WTC11 (cell line): ENCODE data around the gene TPRX2. TPM values are rescaled to one million over a fixed set of nuclear protein-coding genes. Genes with fewer than 3 reads are reported as not detected.
A peak's percentile ranks its signal among the peaks of the same experiment; 100 is the strongest.
"Not testable (repeated sequence)": the region's sequence is repeated elsewhere in the genome, so short reads cannot be mapped to it uniquely, and the experiment has no call there.

Experiments
- ATAC-seq: fragments of 200-7000 bp; cut with Tn5 transposase; 2 replicates; pipeline ENCODE4 v1.10.0; 2021; ENCODE audit warnings: mild to moderate bottlenecking, moderate library complexity
- CTCF ChIA-PET: fragments of 300-600 bp; sonication (Branson Sonifier 250); formaldehyde crosslinking; loops from one replicate; lab custom pipeline; 2021; ENCODE audit warnings: antibody characterized with exemption; lab: Charles Lee
- POLR2A ChIA-PET: fragments of 350-600 bp; sonication (Branson Sonifier 250); formaldehyde crosslinking; loops from one replicate; lab custom pipeline; 2021; ENCODE audit warnings: antibody characterized with exemption; lab: Charles Lee
- DNase-seq: peaks from one replicate; pipeline ENCODE4 v3.0.0; 2021; ENCODE audit warnings: low spot score
- H3K27ac Mint-ChIP-seq: 2 replicates; pipeline ENCODE4 v1.8.0; 2021; ENCODE audit warnings: mixed read lengths
- H3K27me3 Mint-ChIP-seq: 2 replicates; pipeline ENCODE4 v1.8.0; 2021; ENCODE audit warnings: low read depth, mild to moderate bottlenecking, moderate library complexity, mixed read lengths
- H3K36me3 Mint-ChIP-seq: 2 replicates; pipeline ENCODE4 v1.8.0; 2021; ENCODE audit warnings: mixed read lengths
- H3K4me1 Mint-ChIP-seq: 2 replicates; pipeline ENCODE4 v1.8.0; 2022; ENCODE audit warnings: mixed read lengths
- H3K4me3 Mint-ChIP-seq: 2 replicates; pipeline ENCODE4 v1.8.0; 2021; ENCODE audit warnings: mild to moderate bottlenecking, moderate library complexity, mixed read lengths
- H3K9me3 Mint-ChIP-seq: 2 replicates; pipeline ENCODE4 v1.8.0; 2021; ENCODE audit warnings: mixed read lengths
- ARID4B ChIP-seq: sonication (generic); formaldehyde crosslinking; IDR thresholded peaks from 2 replicates; pipeline ENCODE4 v1.8.0; 2023; ENCODE audit warnings: missing genetic modification reagents, mild to moderate bottlenecking, borderline replicate concordance
- CBFB ChIP-seq: sonication (generic); formaldehyde crosslinking; IDR thresholded peaks from 2 replicates; pipeline ENCODE4 v1.8.1; 2022; ENCODE audit warnings: mild to moderate bottlenecking, low read depth, missing genetic modification reagents
- CREM ChIP-seq: sonication (generic); formaldehyde crosslinking; IDR thresholded peaks from 2 replicates; pipeline ENCODE4 v1.8.1; 2022; ENCODE audit warnings: mild to moderate bottlenecking, missing genetic modification reagents, moderate library complexity
- E2F5 ChIP-seq: sonication (generic); formaldehyde crosslinking; IDR thresholded peaks from 2 replicates; pipeline ENCODE4 v1.8.1; 2022; ENCODE audit warnings: mild to moderate bottlenecking, moderate library complexity, missing genetic modification reagents
- GTF2I ChIP-seq: fragments of 250-450 bp; sonication (Bioruptor Pico); conservative IDR thresholded peaks from 2 replicates; pipeline ENCODE4 v1.4.0; 2021; ENCODE audit warnings: mild to moderate bottlenecking
- HMGA2 ChIP-seq: fragments of 250-450 bp; sonication (Bioruptor Pico); IDR thresholded peaks from 2 replicates; pipeline ENCODE4 v1.4.0; 2021; ENCODE audit warnings: mild to moderate bottlenecking, moderate library complexity
- IRF1 ChIP-seq: sonication (generic); formaldehyde crosslinking; IDR thresholded peaks from 2 replicates; pipeline ENCODE4 v1.8.0; 2023; ENCODE audit warnings: missing genetic modification reagents
- MAX ChIP-seq: sonication (generic); formaldehyde crosslinking; IDR thresholded peaks from 2 replicates; pipeline ENCODE4 v1.8.0; 2022; ENCODE audit warnings: mild to moderate bottlenecking, missing genetic modification reagents
- MXD4 ChIP-seq: fragments of 250-450 bp; sonication (Bioruptor Pico); IDR thresholded peaks from 2 replicates; pipeline ENCODE4 v1.8.0; 2021; ENCODE audit warnings: mild to moderate bottlenecking, moderate library complexity, borderline replicate concordance
- RORB ChIP-seq: fragments of 250-450 bp; sonication (Bioruptor Pico); IDR thresholded peaks from 2 replicates; pipeline ENCODE4 v1.9.0; 2021; ENCODE audit warnings: mild to moderate bottlenecking
- TCF7 ChIP-seq: sonication (generic); formaldehyde crosslinking; IDR thresholded peaks from 2 replicates; pipeline ENCODE4 v1.8.0; 2022; ENCODE audit warnings: mild to moderate bottlenecking, low read depth, missing genetic modification reagents, moderate library complexity
- USF1 ChIP-seq: sonication (generic); formaldehyde crosslinking; IDR thresholded peaks from 2 replicates; pipeline ENCODE4 v1.8.0; 2022; ENCODE audit warnings: mild to moderate bottlenecking, missing genetic modification reagents
- total RNA-seq: library from RNA; stranded (reverse); gene quantifications from 3 replicates; pipeline ENCODE4 v1.2.3, GENCODE V29; 2021
- TF ChIP-seq, protein P1 (sequence below): sonication (generic); formaldehyde crosslinking; IDR thresholded peaks from 2 replicates; pipeline ENCODE4 v1.8.1; 2023; ENCODE audit warnings: mild to moderate bottlenecking, missing genetic modification reagents
- TF ChIP-seq, protein P2 (sequence below): sonication (generic); formaldehyde crosslinking; IDR thresholded peaks from 2 replicates; pipeline ENCODE4 v1.8.1; 2022; ENCODE audit warnings: missing genetic modification reagents, borderline replicate concordance
- TF ChIP-seq, protein P3 (sequence below): sonication (generic); formaldehyde crosslinking; IDR thresholded peaks from 2 replicates; pipeline ENCODE4 v1.8.1; 2023; ENCODE audit warnings: mild to moderate bottlenecking, missing genetic modification reagents, moderate library complexity

Gene TPRX2
- total RNA-seq, 1 experiment from 2014 or later: not detected

GRCh38 chr19:47816270-47816669, 42.8 kb upstream of the TPRX2 start:
- not testable (repeated sequence) for ATAC-seq, H3K27me3 Mint-ChIP-seq
- CTCF ChIA-PET: interaction anchor here (0.5 to 2.3 kb wide), 2 partner anchors 23 to 33 kb away, joined by 3 to 15 read pairs; no protein-coding TSS in a partner anchor

DNA sequence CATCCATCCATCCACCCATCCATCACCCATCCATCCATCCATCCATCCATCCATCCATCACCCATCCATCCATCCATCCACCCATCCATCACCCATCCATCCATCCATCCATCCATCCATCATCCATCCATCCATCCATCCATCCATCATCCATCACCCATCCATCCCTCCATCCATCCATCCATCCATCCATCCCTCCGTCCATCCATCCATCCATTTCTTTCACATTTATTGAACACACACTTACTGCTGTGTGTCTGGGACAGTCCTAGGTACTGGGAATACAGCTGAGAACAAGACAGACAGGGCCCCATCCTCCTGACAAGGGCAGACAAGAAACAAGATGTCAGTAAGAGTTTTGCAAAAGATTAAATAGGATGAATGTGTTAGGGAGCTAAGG, 40.8 kb upstream of the TPRX2 start:
- POLR2A ChIA-PET, H3K9me3 Mint-ChIP-seq, ATAC-seq, DNase-seq, H3K27me3 Mint-ChIP-seq, H3K4me3 Mint-ChIP-seq, H3K36me3 Mint-ChIP-seq, H3K27ac Mint-ChIP-seq: not testable (repeated sequence)
- CTCF ChIA-PET: interaction anchor here (1.1 to 2.3 kb wide), 2 partner anchors 10 to 32 kb away, joined by 3 to 15 read pairs; no protein-coding TSS in a partner anchor
- H3K4me1 Mint-ChIP-seq: peaks cover 38% of the 10 kb centered on the region

More at GRCh38 chr19:47816270-47816669, 42.8 kb upstream of the TPRX2 start:
- not testable (repeated sequence) for H3K4me3 Mint-ChIP-seq, H3K27ac Mint-ChIP-seq, H3K36me3 Mint-ChIP-seq, H3K9me3 Mint-ChIP-seq, DNase-seq
- H3K4me1 Mint-ChIP-seq: peaks cover 26% of the 10 kb centered on the region
- TF ChIP-seq GTF2I (CRISPR knock-in tag): peak; percentile 77; the same call in 1 of the 2 replicates
- POLR2A ChIA-PET: interaction anchor here (0.7 kb wide), 1 partner anchor 536 kb away, joined by 3 read pairs; no protein-coding TSS in a partner anchor

GRCh38 chr19:47819858-47820257, 39.2 kb upstream of the TPRX2 start:
- Mint-ChIP-seq H3K36me3 (0 out of 2 replicates have a peak, but pooled peaks cover 2% of the 10 kb centered on the region), H3K4me1 (peaks cover 34% of the 10 kb centered on the region), H3K9me3 (peaks cover 4% of the 10 kb centered on the region; the same call in 1 of the 2 replicates), H3K27ac (peak overlapping the region; percentile 73; the same call in 1 of the 2 replicates), H3K4me3 (peak overlapping the region; percentile 41), H3K27me3 (no peaks in the 10 kb centered on the region)
- CTCF ChIA-PET: interaction anchor here (0.6 to 2.8 kb wide), 11 partner anchors 9 to 507 kb away, joined by 3 to 20 read pairs (median 4); partner anchors contain the start of gene EHD2
- TF ChIP-seq TCF7 (CRISPR knock-in tag): no peak
- TF ChIP-seq E2F5: no peak
- TF ChIP-seq, protein P1, sequence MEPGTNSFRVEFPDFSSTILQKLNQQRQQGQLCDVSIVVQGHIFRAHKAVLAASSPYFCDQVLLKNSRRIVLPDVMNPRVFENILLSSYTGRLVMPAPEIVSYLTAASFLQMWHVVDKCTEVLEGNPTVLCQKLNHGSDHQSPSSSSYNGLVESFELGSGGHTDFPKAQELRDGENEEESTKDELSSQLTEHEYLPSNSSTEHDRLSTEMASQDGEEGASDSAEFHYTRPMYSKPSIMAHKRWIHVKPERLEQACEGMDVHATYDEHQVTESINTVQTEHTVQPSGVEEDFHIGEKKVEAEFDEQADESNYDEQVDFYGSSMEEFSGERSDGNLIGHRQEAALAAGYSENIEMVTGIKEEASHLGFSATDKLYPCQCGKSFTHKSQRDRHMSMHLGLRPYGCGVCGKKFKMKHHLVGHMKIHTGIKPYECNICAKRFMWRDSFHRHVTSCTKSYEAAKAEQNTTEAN: peak; percentile 32; the same call in 1 of the 2 replicates
- TF ChIP-seq MAX: no peak
- TF ChIP-seq ARID4B (CRISPR knock-in tag): no peak
- ATAC-seq (peak; percentile 85), DNase-seq (no peak)
- POLR2A ChIA-PET: interaction anchor here (1.3 kb wide), 1 partner anchor 30 kb away, joined by 5 read pairs; no protein-coding TSS in a partner anchor

GRCh38 chr19:47820410-47820809, 38.6 kb upstream of the TPRX2 start:
- peaks cover 4% of the 10 kb centered on the region; the same call in 1 of the 2 replicates for H3K9me3 Mint-ChIP-seq
- DNase-seq: no peak
- 0 out of 2 replicates have a peak, but pooled peaks cover 2% of the 10 kb centered on the region for H3K36me3 Mint-ChIP-seq
- peaks cover 34% of the 10 kb centered on the region for H3K4me1 Mint-ChIP-seq
- H3K27ac Mint-ChIP-seq: 0 out of 2 replicates have a peak overlapping the region, but pooled peaks have one; percentile 40
- no peak overlapping the region for H3K4me3 Mint-ChIP-seq
- POLR2A ChIA-PET: interaction anchor here (0.7 to 1.3 kb wide), 2 partner anchors 29 to 42 kb away, joined by 4 to 5 read pairs; partner anchors contain the start of gene SELENOW
- no peaks in the 10 kb centered on the region for H3K27me3 Mint-ChIP-seq
- CTCF ChIA-PET: interaction anchor here (0.6 to 2.8 kb wide), 10 partner anchors 8 to 507 kb away, joined by 3 to 20 read pairs (median 4); partner anchors contain the start of gene EHD2
- no peak for ATAC-seq
- TF ChIP-seq USF1 (CRISPR knock-in tag) (no peak), CBFB (CRISPR knock-in tag) (no peak), RORB (no peak), CREM (CRISPR knock-in tag) (no peak), GTF2I (CRISPR knock-in tag) (no peak), IRF1 (no peak), HMGA2 (CRISPR knock-in tag) (no peak), MXD4 (CRISPR knock-in tag) (no peak)
- TF ChIP-seq, protein P2, sequence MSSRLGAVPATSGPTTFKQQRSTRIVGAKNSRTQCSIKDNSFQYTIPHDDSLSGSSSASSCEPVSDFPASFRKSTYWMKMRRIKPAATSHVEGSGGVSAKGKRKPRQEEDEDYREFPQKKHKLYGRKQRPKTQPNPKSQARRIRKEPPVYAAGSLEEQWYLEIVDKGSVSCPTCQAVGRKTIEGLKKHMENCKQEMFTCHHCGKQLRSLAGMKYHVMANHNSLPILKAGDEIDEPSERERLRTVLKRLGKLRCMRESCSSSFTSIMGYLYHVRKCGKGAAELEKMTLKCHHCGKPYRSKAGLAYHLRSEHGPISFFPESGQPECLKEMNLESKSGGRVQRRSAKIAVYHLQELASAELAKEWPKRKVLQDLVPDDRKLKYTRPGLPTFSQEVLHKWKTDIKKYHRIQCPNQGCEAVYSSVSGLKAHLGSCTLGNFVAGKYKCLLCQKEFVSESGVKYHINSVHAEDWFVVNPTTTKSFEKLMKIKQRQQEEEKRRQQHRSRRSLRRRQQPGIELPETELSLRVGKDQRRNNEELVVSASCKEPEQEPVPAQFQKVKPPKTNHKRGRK (CRISPR knock-in tag): no peak
- TF ChIP-seq, protein P3, sequence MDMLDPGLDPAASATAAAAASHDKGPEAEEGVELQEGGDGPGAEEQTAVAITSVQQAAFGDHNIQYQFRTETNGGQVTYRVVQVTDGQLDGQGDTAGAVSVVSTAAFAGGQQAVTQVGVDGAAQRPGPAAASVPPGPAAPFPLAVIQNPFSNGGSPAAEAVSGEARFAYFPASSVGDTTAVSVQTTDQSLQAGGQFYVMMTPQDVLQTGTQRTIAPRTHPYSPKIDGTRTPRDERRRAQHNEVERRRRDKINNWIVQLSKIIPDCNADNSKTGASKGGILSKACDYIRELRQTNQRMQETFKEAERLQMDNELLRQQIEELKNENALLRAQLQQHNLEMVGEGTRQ: no peak
